ENCODE data around the gene TRAPPC6A.

Gene TRAPPC6A

GRCh38 chr19:45177817-45178261 is at the start of gene TRAPPC6A:
Gene TRAPPC6A (minus strand): TSS chr19:45178237. CDS start chr19:45178218, 19 bp downstream.
- no peak for DNase-seq (ENCODE audit: low spot score)

- no peak for DNase-seq (ENCODE audit: low spot score)
Measured at GRCh38 chr19:45224645-45225044, 46.6 kb upstream of the TRAPPC6A start.

GRCh38 chr19:45223879-45224278 is 45.8 kb upstream of the TRAPPC6A start:
- no peak for DNase-seq (ENCODE audit: low spot score)

GRCh38 chr19:45222724-45223123 is 44.7 kb upstream of the TRAPPC6A start:
- DNase-seq (ENCODE audit: low spot score), result no peak

- no peak for DNase-seq (ENCODE audit: low spot score)
Measured at GRCh38 chr19:45218911-45219743, 41.1 kb upstream of the TRAPPC6A start.

GRCh38 chr19:45218426-45218825 is 40.4 kb upstream of the TRAPPC6A start:
- no peak for DNase-seq (ENCODE audit: low spot score)

GRCh38 chr19:45217957-45218334 is 39.9 kb upstream of the TRAPPC6A start:
- no peak for DNase-seq (ENCODE audit: low spot score)

- no peak for DNase-seq (ENCODE audit: low spot score)
Measured at GRCh38 chr19:45217193-45217956, 39.3 kb upstream of the TRAPPC6A start.

GRCh38 chr19:45216667-45217066 is 38.6 kb upstream of the TRAPPC6A start:
- no peak for DNase-seq (ENCODE audit: low spot score)

GRCh38 chr19:45215391-45216191 is 37.6 kb upstream of the TRAPPC6A start:
- no peak for DNase-seq (ENCODE audit: low spot score)

- no peak for DNase-seq (ENCODE audit: low spot score)
Measured at GRCh38 chr19:45213031-45213430, 35.0 kb upstream of the TRAPPC6A start.

GRCh38 chr19:45211751-45212381 is 33.8 kb upstream of the TRAPPC6A start:
- no peak for DNase-seq (ENCODE audit: low spot score)

- DNase-seq (ENCODE audit: low spot score), result no peak
Measured at GRCh38 chr19:45206328-45206727, 28.3 kb upstream of the TRAPPC6A start.

- no peak for DNase-seq (ENCODE audit: low spot score)
Measured at GRCh38 chr19:45205810-45206209, 27.8 kb upstream of the TRAPPC6A start.

GRCh38 chr19:45202637-45203036 is 24.6 kb upstream of the TRAPPC6A start:
- DNase-seq (ENCODE audit: low spot score), result no peak

GRCh38 chr19:45200568-45200967 is 22.5 kb upstream of the TRAPPC6A start:
- DNase-seq (ENCODE audit: low spot score), result no peak

GRCh38 chr19:45195764-45196163 is 17.7 kb upstream of the TRAPPC6A start:
- no peak for DNase-seq (ENCODE audit: low spot score)

GRCh38 chr19:45191375-45191774 is 13.3 kb upstream of the TRAPPC6A start:
- DNase-seq (ENCODE audit: low spot score), result no peak

- no peak for DNase-seq (ENCODE audit: low spot score)
Measured at GRCh38 chr19:45189971-45190370, 11.9 kb upstream of the TRAPPC6A start.

GRCh38 chr19:45187421-45188100 is 9.5 kb upstream of the TRAPPC6A start:
- peak; percentile 72 for DNase-seq (ENCODE audit: low spot score)

Measured in HuH-7 (cell line).